Glutamatergic neuron (in vitro differentiated cells): ENCODE data around the gene FGR. TPM values are rescaled to one million over a fixed set of nuclear protein-coding genes. Genes with fewer than 3 reads are reported as not detected.

Experiments used
- DNase-seq: peaks from one replicate; pipeline ENCODE4 v3.0.0; 2022
- H3K27ac Mint-ChIP-seq: one replicate; pipeline ENCODE4 v1.8.0; 2020; ENCODE audit warnings: mild to moderate bottlenecking, mixed read lengths, inconsistent platforms; ENCODE audit not compliant: unreplicated experiment
- H3K27me3 Mint-ChIP-seq: one replicate; pipeline ENCODE4 v1.8.0; 2020; ENCODE audit warnings: mild to moderate bottlenecking, moderate library complexity, mixed read lengths, inconsistent platforms; ENCODE audit not compliant: unreplicated experiment
- H3K36me3 Mint-ChIP-seq: one replicate; pipeline ENCODE4 v1.8.0; 2020; ENCODE audit warnings: mild to moderate bottlenecking, mixed read lengths, inconsistent platforms; ENCODE audit not compliant: unreplicated experiment
- H3K4me1 Mint-ChIP-seq: one replicate; pipeline ENCODE4 v1.8.0; 2020; ENCODE audit warnings: mild to moderate bottlenecking, low read depth, mixed read lengths, inconsistent platforms; ENCODE audit not compliant: unreplicated experiment
- H3K4me3 Mint-ChIP-seq: one replicate; pipeline ENCODE4 v1.8.0; 2020; ENCODE audit warnings: mild to moderate bottlenecking, mixed read lengths, inconsistent platforms; ENCODE audit not compliant: unreplicated experiment
- H3K9me3 Mint-ChIP-seq: one replicate; pipeline ENCODE4 v1.8.0; 2020; ENCODE audit warnings: mild to moderate bottlenecking, moderate library complexity, mixed read lengths, inconsistent platforms; ENCODE audit not compliant: unreplicated experiment
- CTCF ChIP-seq: fragments of 200-600 bp; sonication (generic); IDR thresholded peaks from one replicate; pipeline ENCODE4 v1.5.0; 2021; ENCODE audit not compliant: partially characterized antibody, unreplicated experiment
- total RNA-seq: library from RNA; stranded (reverse); fragmentation: NEBNext Ultra II Directional; extraction: Animal tissue kit (Norgen Biotek cat#: 25700); gene quantifications from one replicate; pipeline ENCODE4 v1.2.1, GENCODE V29; 2021; ENCODE audit not compliant: unreplicated experiment

FGR gene
- total RNA-seq, 1 donor from 2014 or later = not detected

- H3K27me3 Mint-ChIP-seq = peaks cover 18% of the 10 kb centered on the region
- no peak for TF ChIP-seq CTCF
These were observed 37.3 kb downstream of the FGR start for GRCh38 chr1:27597516-27598294.

GRCh38 chr1:27596986-27597385 is 38.0 kb downstream of the FGR start:
- Mint-ChIP-seq H3K36me3 (no peaks in the 10 kb centered on the region), H3K4me3 (no peak overlapping the region), H3K9me3 (peaks cover 14% of the 10 kb centered on the region), H3K4me1 (peaks cover 41% of the 10 kb centered on the region), H3K27me3 (peaks cover 18% of the 10 kb centered on the region), H3K27ac (no peak overlapping the region)
- no peak for TF ChIP-seq CTCF
- no peak for DNase-seq

More at GRCh38 chr1:27597516-27598294, 37.3 kb downstream of the FGR start:
- Mint-ChIP-seq H3K4me3 (no peak overlapping the region), H3K4me1 (peaks cover 39% of the 10 kb centered on the region), H3K27ac (no peak overlapping the region), H3K9me3 (peaks cover 14% of the 10 kb centered on the region), H3K36me3 (no peaks in the 10 kb centered on the region)
- no peak for DNase-seq

GRCh38 chr1:27596261-27596660 is 38.7 kb downstream of the FGR start:
- H3K4me1 Mint-ChIP-seq = peaks cover 43% of the 10 kb centered on the region
- H3K27me3 Mint-ChIP-seq = peaks cover 15% of the 10 kb centered on the region
- H3K36me3 Mint-ChIP-seq = no peaks in the 10 kb centered on the region
- peaks cover 13% of the 10 kb centered on the region for H3K9me3 Mint-ChIP-seq
- no peak overlapping the region for H3K27ac Mint-ChIP-seq
- TF ChIP-seq CTCF = no peak
- DNase-seq = no peak
- no peak overlapping the region for H3K4me3 Mint-ChIP-seq

GRCh38 chr1:27595597-27595996 is 39.4 kb downstream of the FGR start:
- peaks cover 11% of the 10 kb centered on the region for H3K9me3 Mint-ChIP-seq
- no peaks in the 10 kb centered on the region for H3K36me3 Mint-ChIP-seq
- no peak for TF ChIP-seq CTCF
- H3K27ac Mint-ChIP-seq = no peak overlapping the region
- H3K27me3 Mint-ChIP-seq = peaks cover 10% of the 10 kb centered on the region
- peaks cover 40% of the 10 kb centered on the region for H3K4me1 Mint-ChIP-seq
- no peak overlapping the region for H3K4me3 Mint-ChIP-seq
- no peak for DNase-seq
